Measurements from ENCODE around the gene DEPDC5. TPM values are rescaled to one million over a fixed set of nuclear protein-coding genes. Genes with fewer than 3 reads are reported as not detected.
"Not testable (repeated sequence)": the region's sequence is repeated elsewhere in the genome, so short reads cannot be mapped to it uniquely, and the experiment has no call there.

The DEPDC5 gene
- total and polyA plus RNA-seq, 5 experiments from 2014 or later, result 3.9 to 52.4 (median 10.6) TPM

- Mint-ChIP-seq H3K36me3 (peaks cover 0 to 64% (median 0%) of the 10 kb centered on the region in 3 donors), H3K4me1 (peaks cover 22 to 67% (median 41%) of the 10 kb centered on the region in 4 donors), H3K27me3 (no peaks in the 10 kb centered on the region), H3K9me3 (no peaks in the 10 kb centered on the region), H3K27ac (peak overlapping the region in 6 of 10 donors; percentile 10 to 69 (median 52)), H3K4me3 (no peak overlapping the region)
- ATAC-seq (no peak), DNase-seq (no peak)
- POLR2A ChIA-PET, result no interaction called here
Observed at GRCh38 chr22:31736458-31736857, 17.4 kb upstream of the DEPDC5 start.

- H3K27me3 Mint-ChIP-seq, result no peaks in the 10 kb centered on the region
Observed at GRCh38 chr22:31737932-31738331, 15.9 kb upstream of the DEPDC5 start.

GRCh38 chr22:31738566-31738965 is 15.3 kb upstream of the DEPDC5 start:
- no peaks in the 10 kb centered on the region for H3K9me3 Mint-ChIP-seq
- POLR2A ChIA-PET, result no interaction called here
- no peaks in the 10 kb centered on the region for H3K27me3 Mint-ChIP-seq
- ATAC-seq (no peak), DNase-seq (no peak)
- H3K27ac Mint-ChIP-seq, result peak overlapping the region in 9 of 10 donors; percentile 41 to 95 (median 74)
- peaks cover 0 to 71% (median 5%) of the 10 kb centered on the region in 3 donors for H3K36me3 Mint-ChIP-seq
- H3K4me3 Mint-ChIP-seq, result peak overlapping the region in 2 of 10 donors; percentile 34 to 51
- H3K4me1 Mint-ChIP-seq, result peaks cover 21 to 68% (median 49%) of the 10 kb centered on the region in 4 donors

More at GRCh38 chr22:31737932-31738331, 15.9 kb upstream of the DEPDC5 start:
- peaks cover 22 to 70% (median 51%) of the 10 kb centered on the region in 4 donors for H3K4me1 Mint-ChIP-seq
- DNase-seq (peak in 2 of 10 donors; percentile 52 to 56), ATAC-seq (peak in 1 of 2 donors; percentile 30)
- peak overlapping the region in 2 of 10 donors; percentile 28 to 51 for H3K4me3 Mint-ChIP-seq
- POLR2A ChIA-PET, result interaction anchor here (1.1 kb wide), 1 partner anchor 16 kb away, joined by 3 read pairs; the partner anchor contains the start of gene DEPDC5
- peak overlapping the region in 9 of 10 donors; percentile 41 to 95 (median 75) for H3K27ac Mint-ChIP-seq
- H3K9me3 Mint-ChIP-seq, result no peaks in the 10 kb centered on the region
- peaks cover 0 to 74% (median 5%) of the 10 kb centered on the region in 3 donors for H3K36me3 Mint-ChIP-seq

- peaks cover 21 to 63% (median 43%) of the 10 kb centered on the region in 4 donors for H3K4me1 Mint-ChIP-seq
- H3K9me3 Mint-ChIP-seq, result no peaks in the 10 kb centered on the region
- peak overlapping the region in 5 of 10 donors; percentile 10 to 89 (median 44) for H3K27ac Mint-ChIP-seq
- POLR2A ChIA-PET, result no interaction called here
- peak overlapping the region in 1 of 10 donors; percentile 10 for H3K4me3 Mint-ChIP-seq
- peaks cover 0 to 68% (median 5%) of the 10 kb centered on the region in 3 donors for H3K36me3 Mint-ChIP-seq
- no peak for ATAC-seq
- no peaks in the 10 kb centered on the region for H3K27me3 Mint-ChIP-seq
- DNase-seq, result no peak
Observed at GRCh38 chr22:31739795-31740201, 14.0 kb upstream of the DEPDC5 start.

- peak overlapping the region in 3 of 10 donors; percentile 31 to 71 (median 40) for H3K27ac Mint-ChIP-seq
- POLR2A ChIA-PET, H3K27me3 Mint-ChIP-seq, H3K9me3 Mint-ChIP-seq, ATAC-seq, DNase-seq: not testable (repeated sequence)
- H3K4me3 Mint-ChIP-seq, result peak overlapping the region in 1 of 10 donors; percentile 8
- peaks cover 21 to 64% (median 43%) of the 10 kb centered on the region in 4 donors for H3K4me1 Mint-ChIP-seq
- H3K36me3 Mint-ChIP-seq, result peaks cover 0 to 67% (median 5%) of the 10 kb centered on the region in 3 donors
Observed at GRCh38 chr22:31740314-31740713, 13.5 kb upstream of the DEPDC5 start.

GRCh38 chr22:31742115-31742514 is 11.7 kb upstream of the DEPDC5 start:
- Mint-ChIP-seq H3K9me3 (no peaks in the 10 kb centered on the region), H3K27ac (peak overlapping the region in 6 of 10 donors; percentile 20 to 57 (median 48)), H3K27me3 (no peaks in the 10 kb centered on the region), H3K4me3 (no peak overlapping the region), H3K4me1 (peaks cover 21 to 69% (median 45%) of the 10 kb centered on the region in 4 donors), H3K36me3 (peaks cover 0 to 71% (median 5%) of the 10 kb centered on the region in 3 donors)
- ATAC-seq (no peak), DNase-seq (no peak)
- POLR2A ChIA-PET, result interaction anchor here (0.6 kb wide), 1 partner anchor 184 kb away, joined by 4 read pairs; no protein-coding TSS in a partner anchor

GRCh38 chr22:31742682-31743081 is 11.1 kb upstream of the DEPDC5 start:
- Mint-ChIP-seq H3K4me1 (peaks cover 24 to 70% (median 49%) of the 10 kb centered on the region in 4 donors), H3K27me3 (no peaks in the 10 kb centered on the region), H3K36me3 (peaks cover 0 to 75% (median 5%) of the 10 kb centered on the region in 3 donors), H3K4me3 (no peak overlapping the region), H3K27ac (peak overlapping the region in 6 of 10 donors; percentile 10 to 81 (median 30)), H3K9me3 (no peaks in the 10 kb centered on the region)
- ATAC-seq (no peak), DNase-seq (no peak)
- POLR2A ChIA-PET, result interaction anchor here (0.6 kb wide), 1 partner anchor 13 kb away, joined by 3 read pairs; no protein-coding TSS in a partner anchor

- Mint-ChIP-seq H3K9me3 (no peaks in the 10 kb centered on the region), H3K36me3 (peaks cover 0 to 68% (median 5%) of the 10 kb centered on the region in 3 donors)
- POLR2A ChIA-PET, result interaction anchor here (0.9 kb wide), 1 partner anchor 10 kb away, joined by 3 read pairs; the partner anchor contains the start of gene DEPDC5
Observed at GRCh38 chr22:31743871-31744270, 9.9 kb upstream of the DEPDC5 start.

GRCh38 chr22:31747441-31747840 is 6.4 kb upstream of the DEPDC5 start:
- H3K4me1 Mint-ChIP-seq, result peaks cover 22 to 59% (median 49%) of the 10 kb centered on the region in 4 donors
- peak overlapping the region in 3 of 10 donors; percentile 39 to 96 (median 84) for H3K4me3 Mint-ChIP-seq
- H3K27ac Mint-ChIP-seq, result peak overlapping the region in 2 of 10 donors; percentile 15 to 95
- DNase-seq (no peak), ATAC-seq (no peak)
- H3K27me3 Mint-ChIP-seq, result no peaks in the 10 kb centered on the region
- POLR2A ChIA-PET, result no interaction called here
- peaks cover 0 to 41% (median 3%) of the 10 kb centered on the region in 3 donors for H3K36me3 Mint-ChIP-seq
- H3K9me3 Mint-ChIP-seq, result no peaks in the 10 kb centered on the region

More at GRCh38 chr22:31743871-31744270, 9.9 kb upstream of the DEPDC5 start:
- Mint-ChIP-seq H3K4me3 (no peak overlapping the region), H3K4me1 (peaks cover 20 to 71% (median 50%) of the 10 kb centered on the region in 4 donors), H3K27me3 (no peaks in the 10 kb centered on the region), H3K27ac (peak overlapping the region in 1 of 10 donors; percentile 1)
- DNase-seq, result no peak
- ATAC-seq, result no peak

- Mint-ChIP-seq H3K4me1 (peaks cover 20 to 63% (median 52%) of the 10 kb centered on the region in 4 donors), H3K27me3 (no peaks in the 10 kb centered on the region), H3K4me3 (peak overlapping the region; percentile 84 to 98 (median 95)), H3K9me3 (no peaks in the 10 kb centered on the region), H3K27ac (peak overlapping the region; percentile 1 to 98 (median 95)), H3K36me3 (peaks cover 0 to 36% (median 0%) of the 10 kb centered on the region in 3 donors)
- POLR2A ChIA-PET, result interaction anchor here (0.6 kb wide), 2 partner anchors 355 to 1292 kb away, joined by 3 read pairs; no protein-coding TSS in a partner anchor
- DNase-seq (no peak), ATAC-seq (no peak)
Observed at GRCh38 chr22:31748490-31748889, 5.3 kb upstream of the DEPDC5 start.

- POLR2A ChIA-PET, result interaction anchor here (0.6 to 1.8 kb wide), 4 partner anchors 12 to 459 kb away, joined by 3 to 8 read pairs (median 5); partner anchors contain the start of gene PISD
- Mint-ChIP-seq H3K27me3 (no peaks in the 10 kb centered on the region), H3K4me3 (peak within 1 kb of the TSS; percentile 84 to 98 (median 95)), H3K9me3 (no peaks in the 10 kb centered on the region), H3K4me1 (peaks cover 24 to 67% (median 56%) of the 10 kb centered on the region in 4 donors), H3K27ac (peak within 1 kb of the TSS; percentile 93 to 98 (median 95)), H3K36me3 (peaks cover 0 to 26% (median 0%) of the 10 kb centered on the region in 3 donors)
- peak; percentile 95 to 99 (median 98) for DNase-seq
- peak; percentile 69 to 71 for ATAC-seq
Observed at GRCh38 chr22:31749636-31750364, 4.0 kb upstream of the DEPDC5 start, which contains the start of gene PRR14L. Gene PRR14L, minus strand, starts transcription at chr22:31750132. Its CDS starts 11,272 bp downstream, at chr22:31738860.

Data from naive thymus-derived CD8-positive, alpha-beta T cell (primary cell).